Fibroblast of skin of right quadriceps (primary cell): ENCODE data around the gene FBXW11.
A peak's percentile ranks its signal among the peaks of the same experiment; 100 is the strongest.

Experiments
- DNase-seq: peaks from one replicate; pipeline ENCODE4 v3.0.0-alpha.2; 2013

Gene FBXW11

DNA sequence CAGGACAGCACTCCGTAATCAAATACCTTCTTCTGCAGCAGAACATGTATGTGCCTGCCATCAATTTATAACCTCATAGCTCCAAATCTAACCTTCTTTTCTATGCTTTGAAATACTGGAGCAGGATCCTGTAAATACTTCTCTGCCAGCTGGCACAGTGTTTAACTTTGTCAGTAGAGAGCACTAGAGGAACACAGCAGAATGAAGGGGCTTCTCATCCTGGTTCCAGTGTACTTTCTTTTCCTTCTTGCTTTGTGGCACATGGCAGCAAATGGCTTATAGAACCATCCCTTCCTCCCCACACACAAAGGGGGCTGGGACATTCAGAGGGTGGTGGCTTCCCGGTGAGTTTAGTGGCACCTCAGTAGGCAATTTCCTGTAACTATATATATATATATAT lies 3.8 kb upstream of the FBXW11 start:
- no peak for DNase-seq

DNA sequence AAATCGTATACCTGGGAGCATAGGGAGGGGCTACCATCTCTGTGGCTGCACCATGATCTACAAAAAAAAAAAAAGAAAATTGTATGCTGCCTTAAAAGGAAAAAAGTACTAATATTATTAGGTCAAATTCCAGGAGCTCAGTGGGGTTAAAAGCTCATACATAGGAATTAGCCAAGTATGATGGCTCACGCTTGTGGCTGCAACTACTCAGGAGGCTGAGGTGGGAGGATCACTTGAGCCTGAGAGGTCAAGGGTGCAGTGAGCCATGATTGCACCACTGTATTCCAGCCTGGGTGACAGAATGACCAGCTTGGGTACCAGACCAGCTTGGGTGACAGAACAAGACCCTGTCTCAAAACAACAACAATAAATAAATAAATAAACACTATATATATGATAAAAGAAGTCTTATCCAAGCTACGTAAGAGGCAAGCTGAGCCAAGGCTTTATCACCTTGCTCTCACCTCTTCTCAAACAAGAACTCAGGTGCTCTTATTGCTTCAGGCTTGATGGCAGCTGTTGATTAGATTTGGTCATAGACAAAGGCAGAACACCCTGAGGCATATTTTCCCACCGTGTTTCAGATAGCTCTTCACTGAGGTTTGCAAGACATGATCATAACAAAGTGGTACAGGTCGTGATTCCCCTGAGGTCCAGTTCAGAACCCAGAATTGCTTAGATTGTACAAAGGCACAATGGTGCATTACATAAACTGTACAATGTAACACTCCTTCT lies 3.3 kb upstream of the FBXW11 start:
- no peak for DNase-seq

DNA sequence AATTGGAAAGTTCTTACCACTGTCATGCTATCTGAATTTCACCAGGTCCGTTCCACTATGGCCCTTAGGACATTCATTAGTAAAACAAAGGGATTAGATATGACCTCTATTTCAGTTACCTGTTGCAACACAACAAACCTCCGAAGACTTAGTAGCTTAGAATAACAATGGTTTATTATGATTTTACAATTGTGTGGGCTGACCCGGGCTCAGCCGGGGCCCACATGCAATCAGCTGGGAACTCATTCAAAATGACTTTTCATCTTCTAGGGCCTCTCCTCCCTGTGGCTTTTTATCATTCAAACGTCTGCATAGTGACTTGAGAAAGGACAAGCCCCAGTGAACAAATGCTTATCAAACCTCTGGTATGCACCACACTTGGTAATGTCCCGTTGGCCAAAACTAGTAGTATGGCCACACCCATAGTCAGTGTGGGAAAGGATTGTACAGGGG lies 2.3 kb upstream of the FBXW11 start:
- DNase-seq = no peak

DNA sequence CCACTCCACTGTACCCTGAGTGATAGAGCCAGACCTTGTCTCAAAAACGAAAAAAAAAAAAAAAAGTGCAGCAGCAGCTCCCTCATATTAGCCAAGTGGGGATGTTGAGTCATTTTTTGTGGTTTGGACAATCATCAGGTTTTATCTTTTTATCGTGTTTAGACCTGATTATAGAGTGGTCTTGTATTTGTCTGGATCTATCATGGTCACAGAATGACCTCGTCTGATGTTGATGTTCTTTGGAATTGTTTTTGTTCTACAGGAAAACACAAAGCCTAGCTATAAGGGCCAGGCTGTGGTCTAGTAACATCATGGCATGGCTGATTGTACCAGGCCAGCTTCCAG lies 1.6 kb upstream of the FBXW11 start:
- DNase-seq = peak; percentile 63

DNA sequence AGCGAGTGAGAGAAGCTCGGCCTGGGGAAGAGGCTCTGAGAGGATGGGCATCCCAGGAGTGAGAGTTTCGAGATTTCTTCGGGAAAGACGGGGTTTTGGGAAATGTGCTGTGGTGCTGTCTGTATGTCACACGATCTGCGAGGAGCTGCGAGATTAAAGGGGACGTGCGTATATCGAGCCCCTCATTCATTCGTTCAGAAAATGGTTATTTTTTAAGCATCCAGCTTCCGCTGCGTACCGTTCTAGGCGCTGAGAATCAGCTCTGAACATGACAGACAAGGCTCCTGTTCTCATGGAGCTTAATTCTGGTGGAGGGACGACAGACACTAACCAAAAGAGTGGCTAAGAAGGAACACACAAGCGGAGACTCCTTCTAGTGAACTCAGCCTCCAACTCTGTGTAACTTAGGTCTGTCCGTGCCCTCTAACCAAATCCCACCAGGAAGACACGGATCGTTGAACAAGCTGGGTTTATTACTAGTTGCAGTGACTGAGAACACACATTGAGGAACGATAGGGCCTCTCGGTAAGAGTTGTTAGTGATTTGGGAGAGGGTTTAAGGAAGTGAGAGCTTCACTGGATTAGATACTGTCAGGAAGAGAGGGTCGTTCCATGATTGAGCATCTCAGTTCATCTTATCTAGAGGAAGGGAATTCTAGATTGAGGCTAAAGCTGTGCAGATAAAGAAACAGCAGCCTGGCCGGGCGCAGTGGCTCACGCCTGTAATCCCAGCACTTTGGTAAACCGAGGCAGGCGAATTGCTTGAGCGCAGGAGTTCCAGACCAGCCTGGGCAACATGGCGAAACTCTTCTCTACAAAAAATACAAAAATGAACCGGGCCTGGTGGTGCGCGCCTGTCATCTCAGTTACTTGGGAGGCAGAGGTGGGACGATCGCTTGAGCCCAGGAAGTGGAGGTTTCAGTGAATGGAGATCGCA lies 1.0 kb upstream of the FBXW11 start:
- DNase-seq = no peak

DNA sequence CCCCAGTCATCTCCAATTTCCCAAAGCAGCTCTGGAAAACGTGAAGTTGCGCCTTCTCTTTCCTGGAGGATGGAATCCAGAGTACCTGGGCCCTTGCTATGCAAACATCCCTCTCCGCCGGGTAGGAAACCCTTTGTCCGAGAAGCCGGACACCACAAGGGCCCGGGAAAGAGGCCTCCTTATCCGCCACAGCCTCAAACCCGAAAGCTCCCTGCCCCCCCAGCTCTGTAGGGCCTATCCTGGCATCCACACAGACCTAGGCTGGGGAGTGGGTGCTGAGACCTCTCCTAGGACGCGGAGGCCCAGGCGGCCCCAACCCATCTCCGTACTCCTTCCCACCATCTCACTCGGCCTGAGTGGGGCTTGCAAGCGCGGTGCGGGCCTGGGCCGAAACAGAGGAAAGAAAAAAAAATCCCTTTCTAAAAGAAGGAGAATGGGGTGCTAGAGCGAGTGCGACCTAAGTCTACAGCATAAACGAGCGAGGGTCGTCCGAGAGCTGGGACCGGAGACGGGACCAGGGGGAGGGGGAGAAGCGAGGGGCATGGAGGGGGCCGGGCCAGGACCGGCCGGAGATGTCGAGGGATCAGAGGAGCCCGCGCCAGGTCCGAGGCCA lies 624 bp downstream of the FBXW11 start:
- DNase-seq = no peak

DNA sequence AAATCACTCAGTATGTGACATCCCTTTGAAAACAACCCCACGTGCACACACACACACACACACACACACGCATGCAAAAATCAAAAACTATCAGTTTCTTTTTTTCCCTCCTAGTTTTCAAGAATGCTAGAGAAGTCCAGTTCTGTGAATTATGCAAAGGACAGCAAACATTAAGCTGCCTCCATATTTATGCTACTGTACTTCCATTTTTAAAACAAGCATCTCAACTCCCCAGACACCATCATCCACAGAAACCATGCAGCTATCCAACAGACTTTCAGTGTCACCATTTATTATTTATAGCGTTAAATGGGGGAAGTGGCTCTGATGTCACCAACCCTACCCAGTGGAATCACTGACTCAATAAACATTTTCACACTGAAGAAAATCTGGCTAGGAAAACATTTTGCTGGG lies 1.6 kb downstream of the FBXW11 start:
- peak; percentile 40 for DNase-seq

DNA sequence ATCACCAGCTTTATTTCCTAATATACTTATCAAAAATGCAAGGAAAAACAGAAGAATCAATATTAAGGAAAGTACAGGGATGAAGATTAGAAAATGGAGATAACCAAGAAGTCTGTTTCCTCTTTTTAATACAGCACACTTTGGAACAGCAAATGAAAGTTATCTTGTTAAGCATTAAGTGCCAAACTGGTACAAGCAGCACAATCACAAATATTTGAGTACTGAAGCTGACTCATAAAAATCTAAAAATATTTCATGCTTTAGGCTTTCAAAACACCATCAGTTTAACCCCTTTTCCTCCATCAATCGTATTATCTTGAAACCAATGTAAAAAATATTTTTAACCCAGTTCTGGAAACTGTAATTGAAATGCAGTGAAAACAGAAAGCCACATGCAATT lies 2.7 kb downstream of the FBXW11 start:
- DNase-seq = no peak

DNA sequence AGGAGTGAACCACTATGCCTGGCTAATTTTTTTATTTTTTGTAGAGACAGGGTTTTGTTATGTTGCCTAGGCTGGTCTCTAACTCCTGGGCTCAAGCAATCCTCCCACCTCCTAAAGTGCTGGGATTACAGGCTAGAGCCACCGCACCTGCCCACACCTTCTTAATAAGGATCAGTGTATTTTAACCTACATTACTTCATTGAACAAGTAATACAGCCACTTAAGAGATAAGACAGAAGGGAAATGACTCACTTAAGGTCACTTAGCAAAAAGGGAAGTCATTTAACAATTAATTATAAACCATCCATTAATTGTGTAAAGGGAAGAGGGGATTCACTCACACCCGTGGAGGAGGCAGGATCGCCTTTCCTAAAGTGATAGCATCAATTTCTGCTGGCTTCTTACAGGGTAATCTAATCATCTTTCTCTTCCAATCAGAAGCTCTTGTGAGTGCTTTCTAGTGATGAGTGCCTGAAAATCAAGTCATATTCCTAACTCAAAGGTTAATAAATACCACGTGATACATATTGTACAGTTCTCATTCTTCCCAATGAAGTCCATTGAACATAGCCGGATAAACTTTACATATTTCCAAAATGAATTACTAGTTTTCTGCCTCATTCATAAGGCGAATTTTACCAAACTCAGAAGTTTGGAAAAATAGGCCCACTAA lies 3.5 kb downstream of the FBXW11 start:
- DNase-seq = no peak

DNA sequence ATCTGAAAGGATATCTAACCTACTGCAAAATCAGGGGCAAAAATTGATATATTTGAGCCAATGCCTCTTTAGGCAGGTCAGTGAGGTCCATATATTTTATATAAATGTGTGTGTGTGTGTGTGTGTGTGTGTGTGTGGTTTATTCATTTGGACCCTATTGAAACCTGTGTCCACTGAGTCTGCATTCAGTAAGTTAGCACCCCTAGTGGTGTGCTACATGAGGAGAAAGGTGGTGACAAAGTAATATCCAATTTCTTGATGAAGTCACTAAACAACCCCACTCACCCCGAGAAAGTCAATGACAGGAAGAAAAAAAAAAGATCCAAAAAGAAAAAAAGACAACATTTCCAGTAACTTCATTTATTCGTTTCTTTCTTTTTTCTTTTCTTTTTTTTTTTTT lies 4.1 kb downstream of the FBXW11 start:
- no peak for DNase-seq

DNA sequence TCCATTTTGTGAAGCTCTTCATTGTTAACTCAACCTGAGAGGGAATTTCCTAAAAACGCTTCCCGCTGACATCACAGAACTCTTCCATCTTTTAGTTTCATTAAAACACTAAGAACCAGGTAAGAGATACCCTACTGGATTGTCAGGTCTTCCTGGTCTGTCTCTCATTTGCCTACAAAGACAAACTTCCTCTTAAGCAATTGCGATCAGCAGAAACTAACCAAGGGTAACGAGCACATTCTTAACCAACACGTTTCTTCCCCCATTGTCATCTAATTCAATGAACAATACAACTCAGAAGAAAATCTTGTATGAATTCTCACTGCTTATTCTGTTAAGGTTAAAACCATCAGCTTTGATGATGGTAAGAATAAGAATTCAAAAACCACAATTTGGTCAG lies 6.6 kb downstream of the FBXW11 start:
- no peak for DNase-seq

DNA sequence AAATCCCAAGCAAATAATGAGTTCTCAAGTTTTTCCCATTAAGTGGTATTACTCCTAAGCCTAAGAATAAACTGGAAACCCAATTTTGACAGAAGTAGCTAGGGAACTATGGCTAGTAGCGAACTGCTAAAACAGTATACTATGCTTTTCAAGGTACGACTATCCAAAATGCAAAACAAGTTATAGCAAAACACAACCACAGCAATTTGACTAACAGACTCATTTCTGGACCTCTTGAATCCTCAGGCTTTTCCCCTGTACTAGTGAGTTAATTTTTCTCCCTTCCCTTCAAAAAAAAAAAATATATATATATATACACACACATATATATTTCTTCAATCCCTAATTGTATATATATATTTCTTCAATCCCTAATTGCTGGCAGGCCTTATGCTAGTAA lies 7.3 kb downstream of the FBXW11 start:
- no peak for DNase-seq

DNA sequence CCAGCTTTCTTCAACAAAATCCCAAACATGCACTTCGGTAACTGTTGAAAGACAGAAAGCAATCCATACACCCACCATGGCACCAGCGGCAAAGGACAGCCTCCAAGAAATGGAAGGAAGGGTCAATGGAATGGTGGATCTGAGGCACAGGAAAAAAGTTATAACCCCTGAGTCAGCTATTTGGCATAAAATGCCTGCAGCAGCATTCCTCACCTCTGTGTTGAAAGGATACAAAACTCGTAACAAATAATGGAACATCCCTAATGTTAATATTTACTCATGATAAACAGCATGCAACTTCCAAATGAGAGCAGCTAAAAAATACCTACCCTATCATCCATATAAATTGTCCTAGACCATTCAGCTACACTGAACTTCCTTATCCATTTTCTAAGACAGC lies 9.4 kb downstream of the FBXW11 start:
- DNase-seq = no peak

DNA sequence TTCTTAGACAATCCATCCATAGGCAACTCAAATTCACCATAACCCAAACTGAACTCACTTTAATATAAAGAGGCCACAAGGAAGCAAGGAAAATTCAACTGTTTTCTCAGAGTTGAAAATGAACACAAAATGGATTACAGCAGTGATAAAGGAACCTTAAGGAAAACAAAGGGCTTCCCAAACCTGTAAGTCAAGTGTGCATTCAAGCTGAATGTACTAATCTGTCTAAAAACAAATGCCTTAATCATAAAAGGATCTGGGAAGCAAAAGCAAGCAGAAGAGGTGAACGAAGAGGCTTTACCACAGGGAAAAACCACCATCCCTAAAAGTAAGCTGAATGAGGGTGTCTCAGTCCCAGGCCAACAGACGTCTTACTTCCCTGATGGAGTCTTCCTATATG lies 13.6 kb downstream of the FBXW11 start:
- no peak for DNase-seq

DNA sequence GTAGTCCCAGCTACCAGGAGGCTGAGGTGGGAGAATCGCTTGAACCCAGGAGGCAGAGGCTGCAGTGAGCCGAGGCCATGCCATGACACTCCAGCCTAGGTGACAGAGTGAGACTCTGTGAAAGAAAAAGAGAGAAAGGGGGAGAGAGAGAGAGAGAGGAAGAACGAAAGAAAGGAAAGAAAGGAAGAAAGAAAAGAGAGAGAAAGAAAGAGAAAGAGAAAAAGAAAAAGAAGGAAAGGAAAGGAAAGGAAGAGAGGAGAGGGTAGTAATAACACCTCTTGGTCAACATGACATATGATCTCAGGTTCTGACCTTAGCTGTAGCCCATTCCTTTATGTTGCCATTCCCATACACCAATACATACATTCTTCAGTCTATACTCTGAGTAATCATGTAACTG lies 14.1 kb downstream of the FBXW11 start:
- DNase-seq = no peak

DNA sequence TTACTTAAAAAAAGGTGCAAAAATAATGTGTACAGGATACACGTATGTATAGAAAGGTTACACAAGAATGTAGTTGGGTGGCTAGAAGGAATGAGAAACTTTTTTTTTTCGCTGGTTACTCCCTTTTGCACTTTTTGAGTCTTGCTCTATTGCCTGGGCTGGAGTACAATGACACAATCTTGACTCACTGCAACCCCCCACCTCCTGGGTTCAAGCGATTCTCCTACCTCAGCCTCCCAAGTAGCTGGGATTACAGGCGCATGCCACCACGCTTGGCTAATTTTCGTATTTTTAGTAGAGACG lies 15.8 kb downstream of the FBXW11 start:
- DNase-seq = no peak

DNA sequence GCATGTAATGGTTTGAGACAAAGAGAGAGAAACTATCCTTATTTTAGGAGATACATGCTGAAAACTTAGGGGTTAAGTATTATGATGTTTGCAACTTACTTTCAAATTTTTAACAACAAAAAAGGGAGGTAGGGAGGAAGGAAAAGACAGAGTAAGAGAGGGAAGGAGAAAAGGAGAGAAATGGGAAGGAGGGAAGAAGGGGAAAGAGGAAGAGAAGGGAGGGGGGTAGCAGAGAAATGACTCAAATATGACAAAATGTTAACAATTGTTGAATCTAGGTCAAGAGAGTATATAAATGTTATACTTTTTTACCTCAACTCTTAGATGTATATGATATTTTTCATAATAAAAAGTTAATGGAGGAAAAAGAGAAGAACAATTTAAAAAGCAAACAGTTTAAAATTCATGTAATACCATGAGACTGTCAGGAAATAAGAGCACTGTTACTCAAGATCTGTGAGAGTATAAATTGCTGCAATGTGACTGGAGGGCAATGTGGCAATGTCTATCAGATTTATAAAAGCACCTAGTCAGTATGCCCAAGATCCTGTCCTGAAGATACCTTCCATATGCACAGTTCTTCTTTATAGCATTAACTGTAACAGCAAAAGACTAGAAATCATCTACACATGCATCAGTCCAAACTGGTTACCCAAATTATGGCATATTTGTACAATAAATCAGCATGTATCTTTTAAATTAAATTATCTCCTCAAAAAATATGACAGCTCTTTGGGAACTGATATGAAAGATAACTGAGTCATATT lies 16.3 kb downstream of the FBXW11 start:
- no peak for DNase-seq

DNA sequence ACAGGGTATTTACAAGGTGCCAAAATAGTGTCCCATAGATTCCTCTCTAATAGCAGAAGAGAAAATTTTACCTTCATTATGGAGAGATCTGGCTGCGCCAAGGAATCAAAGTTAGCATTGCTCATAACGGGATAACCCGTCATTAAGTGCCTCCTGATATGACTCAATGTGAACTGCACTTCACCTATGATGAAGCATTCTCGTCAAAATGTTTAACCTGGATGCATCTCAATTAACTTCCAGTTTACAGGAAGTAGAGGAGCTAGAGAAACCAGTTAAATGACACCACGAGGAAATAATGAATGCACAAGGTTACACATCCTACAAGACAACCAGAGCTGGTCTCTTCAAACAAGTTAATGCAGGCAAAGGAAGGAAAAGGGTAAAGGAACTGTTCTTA lies 17.2 kb downstream of the FBXW11 start:
- no peak for DNase-seq

DNA sequence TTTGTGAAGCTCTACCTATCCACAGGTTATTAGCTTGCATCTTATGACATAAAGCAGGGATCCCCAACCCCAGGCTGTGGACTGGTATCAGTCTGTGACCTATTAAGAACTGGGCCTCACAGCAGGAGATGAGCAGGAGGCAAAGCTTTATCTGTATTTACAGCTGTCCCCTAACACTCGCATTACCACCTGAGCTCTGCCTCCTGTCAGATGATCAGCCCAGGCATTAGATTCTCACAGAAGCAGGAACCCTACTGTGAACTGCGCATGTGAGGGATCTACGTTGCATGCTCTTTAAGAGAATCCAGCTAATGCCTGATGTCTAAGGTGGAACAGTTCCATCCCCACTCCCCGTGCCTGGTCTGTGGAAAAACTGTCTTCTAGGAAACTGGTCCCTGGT lies 19.7 kb downstream of the FBXW11 start:
- DNase-seq = no peak

DNA sequence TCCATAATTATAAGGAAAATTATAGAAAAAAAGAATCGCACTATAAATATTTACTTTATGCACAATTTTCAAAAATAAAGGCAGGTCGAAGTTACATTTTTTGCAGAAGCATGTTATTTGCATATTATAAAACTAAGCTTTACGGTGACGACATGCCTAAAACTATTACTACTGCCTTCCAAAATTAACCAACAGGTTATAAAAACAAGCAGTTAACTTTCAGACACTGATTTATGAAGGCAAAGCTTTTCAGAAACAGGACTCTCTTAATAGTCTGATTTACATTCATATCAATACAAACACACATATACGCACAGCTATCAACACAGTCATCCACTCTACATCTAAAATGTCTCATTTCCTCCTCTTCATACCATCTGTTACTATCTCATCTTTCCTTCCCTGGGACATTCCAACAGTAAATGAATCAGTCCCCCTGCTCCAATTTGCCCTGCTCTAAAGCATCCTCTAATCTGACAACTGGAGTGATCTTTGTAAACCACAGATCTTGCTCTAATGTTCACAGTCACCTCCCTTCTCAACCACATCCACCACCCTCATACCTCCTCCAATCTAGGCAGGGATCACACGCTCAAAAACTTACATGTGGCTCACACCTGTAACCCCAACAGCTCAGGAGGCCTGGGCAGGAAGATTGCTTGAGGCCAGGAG lies 21.6 kb downstream of the FBXW11 start:
- peak; percentile 93 for DNase-seq

DNA sequence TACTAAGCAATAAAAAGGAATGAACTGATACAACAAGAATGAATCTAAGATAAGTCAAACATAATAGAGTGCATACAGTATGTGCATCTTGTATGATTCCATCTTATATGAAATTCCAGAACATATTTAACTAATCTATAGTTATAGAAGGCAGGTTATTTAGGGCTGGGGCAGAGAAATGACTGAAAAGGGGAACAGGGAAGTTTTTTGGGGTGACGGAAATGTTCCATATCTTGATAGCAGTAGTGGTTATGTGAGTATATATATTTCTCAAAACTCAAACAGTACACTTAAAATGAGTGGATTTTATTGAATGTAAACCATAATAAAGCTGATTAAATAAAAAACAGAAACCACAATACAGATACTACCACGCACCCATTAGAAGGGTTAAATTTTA lies 24.6 kb downstream of the FBXW11 start:
- no peak for DNase-seq

DNA sequence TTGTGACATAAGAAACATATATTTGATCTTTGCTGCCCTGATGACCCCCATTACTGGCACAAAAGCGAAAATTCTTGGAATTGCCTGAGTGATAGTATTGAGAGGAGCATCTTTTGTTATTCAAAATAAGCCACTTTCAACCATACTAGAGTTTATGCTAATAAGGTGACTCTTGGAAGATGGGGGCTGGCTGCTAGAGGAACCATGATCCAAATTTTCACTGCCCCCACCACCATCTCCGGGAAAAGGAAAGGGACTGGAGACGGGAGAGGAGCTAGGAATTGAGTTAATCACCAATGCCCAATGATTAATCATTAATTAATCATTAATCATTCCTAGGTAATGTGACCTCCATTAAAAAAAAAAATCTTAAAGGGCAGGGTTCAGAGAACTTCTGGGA lies 25.6 kb downstream of the FBXW11 start:
- DNase-seq = no peak
